GM13977 (cell line): ENCODE data around the gene TMSB10.

ENCODE experiments used
- DNase-seq: peaks from one replicate; pipeline ENCODE4 v3.0.0; 2012; ENCODE audit warnings: low spot score
- in situ Hi-C: fragments of 300-500 bp; cut with MboI; formaldehyde crosslinking; loops from one replicate; pipeline ENCODE4 v1.12.0; 2022; ENCODE audit warnings: low sequenced_read_pairs, low pct_unique_long_range_greater_than_20kb, mixed read lengths, inconsistent platforms; ENCODE audit not compliant: unreplicated experiment
- TF ChIP-seq, protein P1 (sequence below): IDR thresholded peaks from 2 replicates; pipeline ENCODE4 v1.5.1; 2012; ENCODE audit warnings: mild to moderate bottlenecking, control low read depth; ENCODE audit not compliant: insufficient read depth; ENCODE audit errors: extremely low read depth, missing control alignments

TMSB10 gene

DNA sequence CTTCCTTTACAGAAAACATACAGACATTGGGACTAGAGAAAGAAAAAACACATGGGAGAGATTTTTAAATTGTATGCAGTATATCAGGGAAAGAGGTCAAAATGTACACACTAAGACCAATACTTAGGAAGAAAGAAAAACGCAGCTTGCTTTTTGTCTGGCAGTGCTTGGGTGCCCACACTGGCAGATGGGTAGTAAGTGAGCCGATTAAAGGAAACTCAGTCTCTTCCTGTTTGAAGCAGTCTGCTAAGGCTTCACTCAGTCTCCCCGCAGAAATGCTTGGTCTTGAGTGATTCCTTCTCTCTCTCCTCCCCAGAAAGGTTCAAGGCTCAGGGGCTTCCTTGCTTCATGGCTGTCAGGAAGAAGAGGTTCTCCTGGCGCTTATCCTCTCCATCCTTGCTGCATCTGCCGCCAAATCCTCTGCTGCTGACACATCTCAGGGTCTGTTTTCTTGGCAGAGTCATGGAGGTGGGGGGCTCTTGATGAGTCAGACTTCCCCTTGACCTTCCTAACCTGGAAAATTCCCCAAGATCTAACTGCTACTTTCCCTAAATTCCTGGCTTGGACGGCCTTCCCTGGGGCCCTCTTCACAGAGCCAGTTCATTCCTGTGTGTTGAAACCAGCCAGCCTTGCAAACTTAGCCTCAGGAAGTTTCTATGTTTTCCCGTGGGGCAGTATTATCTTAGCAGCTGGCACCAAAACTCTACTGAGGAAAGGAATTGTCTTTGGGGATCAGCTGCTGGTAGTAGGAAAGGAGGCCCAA lies 10.5 kb upstream of the TMSB10 start:
- TF ChIP-seq, protein P1, sequence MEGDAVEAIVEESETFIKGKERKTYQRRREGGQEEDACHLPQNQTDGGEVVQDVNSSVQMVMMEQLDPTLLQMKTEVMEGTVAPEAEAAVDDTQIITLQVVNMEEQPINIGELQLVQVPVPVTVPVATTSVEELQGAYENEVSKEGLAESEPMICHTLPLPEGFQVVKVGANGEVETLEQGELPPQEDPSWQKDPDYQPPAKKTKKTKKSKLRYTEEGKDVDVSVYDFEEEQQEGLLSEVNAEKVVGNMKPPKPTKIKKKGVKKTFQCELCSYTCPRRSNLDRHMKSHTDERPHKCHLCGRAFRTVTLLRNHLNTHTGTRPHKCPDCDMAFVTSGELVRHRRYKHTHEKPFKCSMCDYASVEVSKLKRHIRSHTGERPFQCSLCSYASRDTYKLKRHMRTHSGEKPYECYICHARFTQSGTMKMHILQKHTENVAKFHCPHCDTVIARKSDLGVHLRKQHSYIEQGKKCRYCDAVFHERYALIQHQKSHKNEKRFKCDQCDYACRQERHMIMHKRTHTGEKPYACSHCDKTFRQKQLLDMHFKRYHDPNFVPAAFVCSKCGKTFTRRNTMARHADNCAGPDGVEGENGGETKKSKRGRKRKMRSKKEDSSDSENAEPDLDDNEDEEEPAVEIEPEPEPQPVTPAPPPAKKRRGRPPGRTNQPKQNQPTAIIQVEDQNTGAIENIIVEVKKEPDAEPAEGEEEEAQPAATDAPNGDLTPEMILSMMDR: no peak
- no peak for DNase-seq
- in situ Hi-C loops: no loop called here

DNA sequence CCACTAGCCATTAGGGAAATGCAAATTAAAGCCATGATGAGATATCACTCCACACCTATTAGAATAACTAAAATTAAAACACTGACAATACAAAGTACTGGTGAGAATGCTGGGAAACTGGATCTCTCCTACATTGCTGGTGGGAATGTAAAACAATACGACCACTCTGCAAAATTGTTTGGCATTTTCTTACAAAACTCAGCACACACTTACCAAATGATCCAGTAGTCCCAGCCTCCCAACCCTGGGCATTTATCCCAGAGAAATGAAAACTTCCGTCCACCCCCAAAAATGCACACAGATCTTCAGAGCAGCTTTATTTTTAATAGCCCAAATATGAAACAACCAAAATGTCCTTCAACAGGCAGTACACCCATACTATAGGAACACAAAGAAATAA lies 8.9 kb upstream of the TMSB10 start:
- TF ChIP-seq, protein P1: no peak
- in situ Hi-C loops: no loop called here
- DNase-seq: no peak

DNA sequence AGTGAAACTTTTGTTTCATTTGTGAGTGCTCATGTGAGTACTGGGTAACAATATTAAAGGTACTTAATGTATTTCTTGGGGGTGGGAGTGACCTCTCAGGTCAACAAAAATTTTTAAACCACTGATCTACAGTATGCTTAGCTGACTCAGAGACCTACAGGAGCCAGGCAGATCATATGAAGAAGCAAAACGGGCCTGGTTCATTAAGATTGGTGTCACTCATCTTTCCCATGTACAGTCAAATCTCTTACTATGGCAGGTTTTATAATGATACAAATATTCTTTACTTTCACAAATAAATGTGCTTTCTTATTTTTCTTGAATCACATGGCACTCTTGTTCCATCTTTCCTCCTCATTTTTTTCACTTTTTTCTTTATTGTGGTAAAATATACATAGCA lies 7.7 kb upstream of the TMSB10 start:
- no peak for DNase-seq
- TF ChIP-seq, protein P1: no peak
- in situ Hi-C loops: no loop called here

DNA sequence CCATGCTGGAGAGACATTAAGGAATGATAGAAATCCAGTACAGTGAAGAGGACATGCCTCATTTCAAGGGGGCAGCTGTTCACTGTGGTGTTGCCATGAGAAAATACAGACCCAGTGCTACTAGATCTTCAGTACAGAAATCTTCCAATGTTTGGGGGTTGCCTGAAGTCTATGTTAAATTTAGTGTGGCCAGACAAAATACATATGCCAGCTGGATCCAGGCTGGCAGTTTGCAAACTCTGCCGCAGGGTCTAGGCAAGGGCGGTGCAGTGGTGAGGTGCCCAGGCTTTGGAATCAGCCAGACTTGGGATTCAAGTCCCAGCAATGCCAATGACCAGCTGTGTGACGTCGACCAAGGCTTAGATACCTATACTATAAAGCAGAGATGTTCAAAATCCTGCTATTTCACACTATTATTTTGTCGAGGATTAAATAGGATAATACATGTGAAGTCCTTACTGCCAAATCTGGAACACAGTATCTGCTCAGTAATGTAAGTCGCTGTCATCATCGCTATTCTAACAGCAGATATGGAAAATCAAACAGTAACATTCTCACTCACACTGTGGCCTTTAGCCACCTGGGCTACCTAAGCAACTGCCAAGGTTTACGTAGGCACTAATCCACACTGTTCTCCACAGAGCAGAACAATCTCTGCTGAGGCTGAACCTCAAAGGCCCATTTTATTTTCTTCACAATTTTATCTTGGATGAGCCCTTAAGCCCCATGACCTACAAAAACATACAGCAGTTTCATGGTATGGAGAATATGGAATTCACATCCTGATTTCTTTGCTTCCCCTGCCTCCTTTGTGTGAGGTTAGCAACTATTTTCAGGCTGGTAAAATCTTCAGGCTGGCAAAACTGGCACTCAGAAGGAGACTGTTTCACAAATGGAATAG lies 5.9 kb upstream of the TMSB10 start:
- TF ChIP-seq, protein P1: no peak
- in situ Hi-C loops: loop anchor here (25.0 kb wide), 1 partner anchor 388 kb away; no protein-coding TSS in a partner anchor
- DNase-seq: no peak

DNA sequence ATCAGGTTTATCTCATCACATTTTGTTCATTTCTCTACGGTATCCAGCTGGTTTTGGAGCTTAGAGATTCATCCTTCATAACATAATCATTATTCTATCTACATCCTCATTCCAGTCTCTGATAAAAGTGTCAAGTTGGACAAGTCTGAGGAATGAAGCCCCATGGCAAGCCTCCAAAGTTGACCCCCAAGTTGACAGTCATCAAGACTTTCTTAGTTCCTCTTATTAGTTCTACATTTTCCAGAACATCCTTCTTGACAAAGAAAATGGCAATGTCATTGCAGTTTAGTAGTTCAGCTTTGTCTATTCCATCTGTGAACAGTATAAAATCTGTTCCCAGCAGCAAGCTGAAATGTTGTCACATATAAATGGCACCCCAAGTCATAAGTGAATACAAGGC lies 4.5 kb upstream of the TMSB10 start:
- in situ Hi-C loops: loop anchor here (25.0 kb wide), 1 partner anchor 386 kb away; no protein-coding TSS in a partner anchor
- no peak for DNase-seq
- TF ChIP-seq, protein P1: no peak

DNA sequence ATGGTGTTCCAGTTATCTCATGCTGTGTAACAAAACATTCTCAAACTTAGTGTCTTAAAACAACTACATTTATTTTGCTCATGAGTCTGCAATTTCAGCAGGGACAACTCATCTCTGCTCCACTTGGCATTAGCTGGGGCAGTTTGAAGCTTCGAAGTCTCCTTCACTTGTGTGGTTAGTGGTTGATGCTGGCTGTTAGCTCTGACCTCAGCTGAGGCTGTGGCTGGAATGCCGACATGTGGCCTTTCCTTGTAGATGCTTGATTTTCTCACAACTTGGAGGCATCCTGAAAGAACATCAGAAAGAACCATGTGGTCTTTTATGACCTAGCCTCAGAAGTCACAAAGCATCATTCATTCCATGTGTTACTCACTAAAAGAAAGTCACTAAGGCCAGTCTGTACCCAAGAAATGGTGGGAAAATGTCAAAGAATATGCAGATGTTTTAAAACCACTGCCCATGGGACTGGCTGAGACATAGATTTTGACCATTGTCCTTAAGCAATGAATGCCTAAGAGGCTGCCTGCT lies 3.8 kb upstream of the TMSB10 start:
- no peak for DNase-seq
- TF ChIP-seq, protein P1: no peak

More for the DNA sequence above, 3.8 kb upstream of the TMSB10 start:
- in situ Hi-C loops: loop anchor here (25.0 kb wide), 1 partner anchor 386 kb away; no protein-coding TSS in a partner anchor
